ENCODE data around the gene LAMB3. TPM values are rescaled to one million over a fixed set of nuclear protein-coding genes. Genes with fewer than 3 reads are reported as not detected.
A peak's percentile ranks its signal among the peaks of the same experiment; 100 is the strongest.

The LAMB3 gene
- polyA plus RNA-seq, 1 of the 3 experiments (the other 2 are of a cell fraction), result 18.0 TPM

DNA sequence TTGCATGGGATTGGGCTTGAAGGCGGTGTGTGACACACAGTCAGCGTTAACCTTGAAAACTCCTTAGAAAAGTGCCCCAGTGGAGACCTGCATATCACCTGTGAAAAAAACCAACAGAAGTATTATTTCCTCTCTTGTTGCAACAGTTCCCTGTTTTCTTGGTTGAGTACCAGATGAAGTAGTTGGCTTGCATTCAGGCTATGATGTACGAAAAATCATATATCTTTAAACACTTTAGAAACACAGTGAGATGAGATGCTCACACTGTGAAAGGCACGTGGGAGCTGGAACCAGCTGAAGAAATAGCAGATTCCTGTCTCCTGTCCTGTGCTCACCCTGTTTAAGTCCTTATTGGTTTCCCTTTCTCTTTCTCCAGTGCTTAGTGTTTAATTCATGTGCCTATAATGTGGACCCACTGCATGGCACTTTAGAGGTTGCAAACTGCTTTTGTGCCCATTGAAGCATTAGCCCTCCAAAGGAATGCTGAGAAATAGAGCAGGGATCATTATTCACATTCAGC lies 65.9 kb downstream of the LAMB3 start:
- Histone ChIP-seq H2AFZ (ENCODE audit: low read depth) (0 out of 2 replicates have a peak overlapping the region, but pooled peaks have one; percentile 48), H3K36me3 (replicated peaks in 1 of 2; ENCODE audit: control insufficient read depth in 1 of 2, insufficient read depth in 2 of 2, low read length in 1 of 2) (peaks cover 0 to 6% of the 10 kb centered on the region in 2 experiments), H3K27ac (ENCODE audit: low read depth in 2 of 2, low read length in 1 of 2) (peak overlapping the region in 1 of 2 experiments; percentile 89; a peak in 3 of 4 replicates), H3F3A (replicated peaks; ENCODE audit: insufficient read depth) (peaks cover 24% of the 10 kb centered on the region), H3K9me2 (no peaks in the 10 kb centered on the region), H3K27me3 (ENCODE audit: insufficient read depth) (no peaks in the 10 kb centered on the region), H3K4me2 (peak overlapping the region; percentile 87), H3K9ac (peak overlapping the region; percentile 46; the same call in 1 of the 2 replicates), H3K4me1 (ENCODE audit: control insufficient read depth in 1 of 2, insufficient read depth in 2 of 2, low read depth in 1 of 2, low read length in 1 of 2) (peaks cover 18 to 52% of the 10 kb centered on the region in 2 experiments), H3K9me3 (no peaks in the 10 kb centered on the region), H3K4me3 (ENCODE audit: low read depth in 2 of 2, low read length in 1 of 2) (peak overlapping the region in 1 of 2 experiments; percentile 80; a peak in 3 of 4 replicates), H4K20me1 (ENCODE audit: insufficient read depth) (no peaks in the 10 kb centered on the region; the same call in 1 of the 2 replicates), H3K79me2 (ENCODE audit: insufficient read depth) (peaks cover 36% of the 10 kb centered on the region)
- no peak for TF ChIP-seq TAF1 (IDR thresholded peaks at IDR 0.05; ENCODE audit: borderline replicate concordance, low read depth, low read length)
- no peak for TF ChIP-seq MXI1 (IDR thresholded peaks at IDR 0.05; ENCODE audit: low read depth, low read length)
- no peak for TF ChIP-seq REST (IDR thresholded peaks at IDR 0.05; ENCODE audit: low read depth, low read length)
- TF ChIP-seq NFIC (IDR thresholded peaks at IDR 0.05; ENCODE audit: borderline replicate concordance), result no peak
- TF ChIP-seq MEF2A (IDR thresholded peaks at IDR 0.05; ENCODE audit: borderline replicate concordance, low read depth), result no peak
- no peak for TF ChIP-seq TEAD4 (IDR thresholded peaks at IDR 0.05; ENCODE audit: borderline replicate concordance, insufficient read depth)
- no peak for DNase-seq
- WGBS (ENCODE audit: low lambda C conversion rate), result 75% methylated on average over 4 of the region's 4 CpGs
- ChIA-PET CTCF (interaction anchor here (1.1 to 14.3 kb wide), 8 partner anchors 8 to 107 kb away, joined by 3 to 139 read pairs (median 6); partner anchors contain the start of gene G0S2), POLR2A (no interaction called here)

DNA sequence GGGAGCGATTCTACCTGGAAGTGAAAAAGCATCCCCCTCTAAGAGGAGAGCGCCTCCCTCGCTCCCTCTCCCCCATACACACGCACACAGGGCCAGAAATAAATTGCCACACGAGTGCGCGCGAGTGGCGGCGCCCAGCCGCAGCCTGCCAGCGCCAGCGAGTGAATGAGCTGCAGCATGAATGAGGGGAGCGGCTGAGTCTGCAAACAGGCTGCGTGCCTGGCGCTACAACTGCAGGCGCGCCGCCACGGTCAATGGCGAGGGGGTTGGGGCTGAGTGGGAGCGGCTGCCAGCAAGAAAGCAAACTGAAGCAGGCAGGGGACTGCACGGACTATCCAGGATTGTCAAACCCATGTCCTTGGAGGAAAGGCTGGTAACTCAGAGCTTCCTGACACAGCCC lies 66.6 kb downstream of the LAMB3 start:
- Histone ChIP-seq H3K27me3 (ENCODE audit: insufficient read depth) (no peaks in the 10 kb centered on the region), H2AFZ (ENCODE audit: low read depth) (peak overlapping the region; percentile 48; the same call in 1 of the 2 replicates), H3K4me3 (ENCODE audit: low read depth in 2 of 2, low read length in 1 of 2) (peak overlapping the region; percentile 31 to 80)
- TF ChIP-seq RCOR1 (IDR thresholded peaks at IDR 0.05; ENCODE audit: low read length), result no peak
- TF ChIP-seq RAD21 (IDR thresholded peaks at IDR 0.05; ENCODE audit: low read length), result peak; percentile 19; the same call in 1 of the 2 replicates
- no peak; a peak in 1 of 4 replicates for TF ChIP-seq EP300 (IDR thresholded peaks at IDR 0.05; ENCODE audit: borderline replicate concordance in 1 of 2, low read depth in 1 of 2, low read length in 1 of 2)
- TF ChIP-seq REST (IDR thresholded peaks at IDR 0.05; ENCODE audit: low read depth, low read length), result 0 out of 2 replicates have a peak, but pooled peaks have one; percentile 28
- TF ChIP-seq IRF3 (IDR thresholded peaks at IDR 0.05; ENCODE audit: low read depth, low read length), result no peak
- TF ChIP-seq SIN3A (IDR thresholded peaks at IDR 0.05; ENCODE audit: borderline replicate concordance, low read depth, low read length), result no peak
- TF ChIP-seq TAF1 (IDR thresholded peaks at IDR 0.05; ENCODE audit: borderline replicate concordance, low read depth, low read length), result peak; percentile 39; the same call in 1 of the 2 replicates
- TF ChIP-seq USF2 (IDR thresholded peaks at IDR 0.05; ENCODE audit: borderline replicate concordance, low read depth, low read length), result no peak
- TF ChIP-seq POLR2AphosphoS5 (IDR thresholded peaks at IDR 0.05; ENCODE audit: low read depth, low read length), result no peak
- peak; percentile 36; the same call in 1 of the 2 replicates for TF ChIP-seq TCF12 (IDR thresholded peaks at IDR 0.05)
- no peak for TF ChIP-seq ELF1 (IDR thresholded peaks at IDR 0.05)
- TF ChIP-seq TEAD4 (IDR thresholded peaks at IDR 0.05; ENCODE audit: borderline replicate concordance, insufficient read depth), result no peak
- no peak for TF ChIP-seq GATA2 (CRISPR knock-in tag; IDR thresholded peaks at IDR 0.05)

More for the DNA sequence above, 66.6 kb downstream of the LAMB3 start:
- CTCF ChIA-PET, result interaction anchor here (1.1 to 14.3 kb wide), 9 partner anchors 8 to 107 kb away, joined by 3 to 139 read pairs (median 5); partner anchors contain the start of gene G0S2
- Histone ChIP-seq H3F3A (replicated peaks; ENCODE audit: insufficient read depth) (peaks cover 24% of the 10 kb centered on the region), H3K79me2 (ENCODE audit: insufficient read depth) (peaks cover 36% of the 10 kb centered on the region), H3K4me1 (ENCODE audit: control insufficient read depth in 1 of 2, insufficient read depth in 2 of 2, low read depth in 1 of 2, low read length in 1 of 2) (peaks cover 18 to 52% of the 10 kb centered on the region in 2 experiments), H3K27ac (ENCODE audit: low read depth in 2 of 2, low read length in 1 of 2) (peak overlapping the region in 1 of 2 experiments; percentile 89; a peak in 3 of 4 replicates), H3K9ac (peak overlapping the region; percentile 46; the same call in 1 of the 2 replicates), H4K20me1 (ENCODE audit: insufficient read depth) (no peaks in the 10 kb centered on the region), H3K9me3 (no peaks in the 10 kb centered on the region), H3K4me2 (peak overlapping the region; percentile 87), H3K36me3 (replicated peaks in 1 of 2; ENCODE audit: control insufficient read depth in 1 of 2, insufficient read depth in 2 of 2, low read length in 1 of 2) (no peaks in the 10 kb centered on the region), H3K9me2 (no peaks in the 10 kb centered on the region)
- DNase-seq, result peak; percentile 81
- POLR2A ChIA-PET, result no interaction called here
- 14% methylated on average over 20 of the region's 23 CpGs for WGBS (ENCODE audit: low lambda C conversion rate)
